PC-3 (cell line): ENCODE data around the gene DCLK1.

ENCODE experiments used
- CTCF ChIP-seq: fragments of 300-600 bp; sonication (generic); conservative IDR thresholded peaks from 2 replicates; pipeline ENCODE4 v1.5.1; 2017; ENCODE audit warnings: antibody characterized with exemption, low read depth, mild to moderate bottlenecking, low read length
- EZH2 ChIP-seq: fragments of 300-600 bp; sonication (generic); IDR thresholded peaks from one replicate; pipeline ENCODE4 v1.6.1; 2017; ENCODE audit warnings: antibody characterized with exemption, mild to moderate bottlenecking, low read length; ENCODE audit not compliant: unreplicated experiment
- EZH2phosphoT487 ChIP-seq: fragments of 300-600 bp; sonication (generic); IDR thresholded peaks from 2 replicates; pipeline ENCODE4 v1.6.1; 2018; ENCODE audit warnings: mild to moderate bottlenecking, antibody characterized with exemption, low read length, borderline replicate concordance

GRCh38 chr13:35848336-35849255, 282.6 kb downstream of the DCLK1 start:
- TF ChIP-seq CTCF (no peak), EZH2 (no peak), EZH2phosphoT487 (no peak)
